ENCODE results near the gene SACS. TPM values are rescaled to one million over a fixed set of nuclear protein-coding genes. Genes with fewer than 3 reads are reported as not detected.

SACS gene
- total RNA-seq, 1 experiment from 2014 or later = 19.8 TPM

GRCh38 chr13:23352161-23352560 lies 81.3 kb downstream of the SACS start:
- no peak for ATAC-seq
- intact Hi-C loops (cut with micrococcal nuclease; ENCODE audit: unreplicated experiment) = no loop called here
- TF ChIP-seq TCF7L2 (IDR thresholded peaks at IDR 0.05; ENCODE audit: low read depth, low read length) (no peak), SIN3A (IDR thresholded peaks at IDR 0.05; ENCODE audit: borderline replicate concordance, insufficient read depth, low read depth, low read length) (no peak), POLR2AphosphoS5 (IDR thresholded peaks at IDR 0.05; ENCODE audit: low read depth, low read length) (no peak)
- TF ChIP-seq, protein P1, sequence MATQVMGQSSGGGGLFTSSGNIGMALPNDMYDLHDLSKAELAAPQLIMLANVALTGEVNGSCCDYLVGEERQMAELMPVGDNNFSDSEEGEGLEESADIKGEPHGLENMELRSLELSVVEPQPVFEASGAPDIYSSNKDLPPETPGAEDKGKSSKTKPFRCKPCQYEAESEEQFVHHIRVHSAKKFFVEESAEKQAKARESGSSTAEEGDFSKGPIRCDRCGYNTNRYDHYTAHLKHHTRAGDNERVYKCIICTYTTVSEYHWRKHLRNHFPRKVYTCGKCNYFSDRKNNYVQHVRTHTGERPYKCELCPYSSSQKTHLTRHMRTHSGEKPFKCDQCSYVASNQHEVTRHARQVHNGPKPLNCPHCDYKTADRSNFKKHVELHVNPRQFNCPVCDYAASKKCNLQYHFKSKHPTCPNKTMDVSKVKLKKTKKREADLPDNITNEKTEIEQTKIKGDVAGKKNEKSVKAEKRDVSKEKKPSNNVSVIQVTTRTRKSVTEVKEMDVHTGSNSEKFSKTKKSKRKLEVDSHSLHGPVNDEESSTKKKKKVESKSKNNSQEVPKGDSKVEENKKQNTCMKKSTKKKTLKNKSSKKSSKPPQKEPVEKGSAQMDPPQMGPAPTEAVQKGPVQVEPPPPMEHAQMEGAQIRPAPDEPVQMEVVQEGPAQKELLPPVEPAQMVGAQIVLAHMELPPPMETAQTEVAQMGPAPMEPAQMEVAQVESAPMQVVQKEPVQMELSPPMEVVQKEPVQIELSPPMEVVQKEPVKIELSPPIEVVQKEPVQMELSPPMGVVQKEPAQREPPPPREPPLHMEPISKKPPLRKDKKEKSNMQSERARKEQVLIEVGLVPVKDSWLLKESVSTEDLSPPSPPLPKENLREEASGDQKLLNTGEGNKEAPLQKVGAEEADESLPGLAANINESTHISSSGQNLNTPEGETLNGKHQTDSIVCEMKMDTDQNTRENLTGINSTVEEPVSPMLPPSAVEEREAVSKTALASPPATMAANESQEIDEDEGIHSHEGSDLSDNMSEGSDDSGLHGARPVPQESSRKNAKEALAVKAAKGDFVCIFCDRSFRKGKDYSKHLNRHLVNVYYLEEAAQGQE (IDR thresholded peaks at IDR 0.05; ENCODE audit: insufficient read depth in 1 of 2, low read depth in 2 of 2, low read length in 1 of 2) = no peak
- TF ChIP-seq, protein P2, sequence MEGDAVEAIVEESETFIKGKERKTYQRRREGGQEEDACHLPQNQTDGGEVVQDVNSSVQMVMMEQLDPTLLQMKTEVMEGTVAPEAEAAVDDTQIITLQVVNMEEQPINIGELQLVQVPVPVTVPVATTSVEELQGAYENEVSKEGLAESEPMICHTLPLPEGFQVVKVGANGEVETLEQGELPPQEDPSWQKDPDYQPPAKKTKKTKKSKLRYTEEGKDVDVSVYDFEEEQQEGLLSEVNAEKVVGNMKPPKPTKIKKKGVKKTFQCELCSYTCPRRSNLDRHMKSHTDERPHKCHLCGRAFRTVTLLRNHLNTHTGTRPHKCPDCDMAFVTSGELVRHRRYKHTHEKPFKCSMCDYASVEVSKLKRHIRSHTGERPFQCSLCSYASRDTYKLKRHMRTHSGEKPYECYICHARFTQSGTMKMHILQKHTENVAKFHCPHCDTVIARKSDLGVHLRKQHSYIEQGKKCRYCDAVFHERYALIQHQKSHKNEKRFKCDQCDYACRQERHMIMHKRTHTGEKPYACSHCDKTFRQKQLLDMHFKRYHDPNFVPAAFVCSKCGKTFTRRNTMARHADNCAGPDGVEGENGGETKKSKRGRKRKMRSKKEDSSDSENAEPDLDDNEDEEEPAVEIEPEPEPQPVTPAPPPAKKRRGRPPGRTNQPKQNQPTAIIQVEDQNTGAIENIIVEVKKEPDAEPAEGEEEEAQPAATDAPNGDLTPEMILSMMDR (IDR thresholded peaks at IDR 0.05) = no peak

DNA sequence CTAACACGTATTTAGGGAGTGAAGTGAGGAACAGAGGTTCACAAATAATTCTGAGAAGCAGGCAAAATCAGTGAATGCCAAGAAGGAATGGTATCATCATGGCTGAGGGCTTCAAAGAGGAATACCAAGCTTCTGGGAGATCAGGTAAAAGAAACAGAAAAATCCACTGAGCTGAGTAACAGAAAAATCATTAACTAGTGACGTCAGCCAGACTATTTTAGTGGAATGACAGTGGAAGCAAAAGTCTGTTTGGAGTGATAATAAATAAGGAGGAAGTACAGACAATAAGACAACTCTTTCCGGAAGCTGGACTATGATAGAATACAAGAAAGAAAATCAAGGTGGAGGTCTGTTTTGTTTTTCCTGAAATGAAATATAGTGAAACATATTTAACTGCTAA lies 83.5 kb downstream of the SACS start:
- Histone ChIP-seq H3K27me3 (ENCODE audit: control insufficient read depth, insufficient read depth, low read length) (no peaks in the 10 kb centered on the region), H3K36me3 (ENCODE audit: control insufficient read depth, insufficient read depth, low read length) (no peaks in the 10 kb centered on the region; the same call in 1 of the 2 replicates), H3K9me3 (ENCODE audit: control insufficient read depth, insufficient read depth, low read depth, low read length) (no peaks in the 10 kb centered on the region), H3K4me3 (ENCODE audit: low read depth in 2 of 2, low read length in 2 of 2) (no peak overlapping the region), H3K4me1 (ENCODE audit: control insufficient read depth, insufficient read depth, low read length) (no peaks in the 10 kb centered on the region), H3K27ac (ENCODE audit: low read length) (no peak overlapping the region)
- no TSS peak for BruUV-seq (replicated peaks)
- intact Hi-C loops (cut with micrococcal nuclease; ENCODE audit: unreplicated experiment) (no loop called here), in situ Hi-C loops (cut with HindIII; ENCODE audit: low pct_unique_long_range_greater_than_20kb, low sequenced_read_pairs) (no loop called here)
- DNase-seq (ENCODE audit: low read depth, low spot score) = no peak
- POLR2A ChIA-PET = no interaction called here
- CTCF ChIA-PET = no interaction called here
- TF ChIP-seq, protein P2 (IDR thresholded peaks at IDR 0.05) = no peak
- TF ChIP-seq SIN3A (IDR thresholded peaks at IDR 0.05; ENCODE audit: borderline replicate concordance, insufficient read depth, low read depth, low read length) (no peak), TCF7L2 (IDR thresholded peaks at IDR 0.05; ENCODE audit: low read depth, low read length) (no peak), POLR2AphosphoS5 (IDR thresholded peaks at IDR 0.05; ENCODE audit: low read depth, low read length) (no peak)
- TF ChIP-seq, protein P1 (IDR thresholded peaks at IDR 0.05; ENCODE audit: insufficient read depth in 1 of 2, low read depth in 2 of 2, low read length in 1 of 2) = no peak
- no peak for ATAC-seq

More at GRCh38 chr13:23352161-23352560, 81.3 kb downstream of the SACS start:
- Histone ChIP-seq H3K27ac (ENCODE audit: low read length) (no peak overlapping the region), H3K9me3 (ENCODE audit: control insufficient read depth, insufficient read depth, low read depth, low read length) (no peaks in the 10 kb centered on the region), H3K4me1 (ENCODE audit: control insufficient read depth, insufficient read depth, low read length) (no peaks in the 10 kb centered on the region), H3K27me3 (ENCODE audit: control insufficient read depth, insufficient read depth, low read length) (no peaks in the 10 kb centered on the region), H3K4me3 (ENCODE audit: low read depth in 2 of 2, low read length in 2 of 2) (no peak overlapping the region), H3K36me3 (ENCODE audit: control insufficient read depth, insufficient read depth, low read length) (no peaks in the 10 kb centered on the region; the same call in 1 of the 2 replicates)
- in situ Hi-C loops (cut with HindIII; ENCODE audit: low pct_unique_long_range_greater_than_20kb, low sequenced_read_pairs) = no loop called here
- POLR2A ChIA-PET = no interaction called here
- no TSS peak for BruUV-seq (replicated peaks)
- DNase-seq (ENCODE audit: low read depth, low spot score) = no peak
- CTCF ChIA-PET = no interaction called here

Data from Panc1 (cell line).